Skin of body (tissue), 2 donors: Measurements from ENCODE around the gene NPR3. TPM values are rescaled to one million over a fixed set of nuclear protein-coding genes. Genes with fewer than 3 reads are reported as not detected.

Source experiments
- DNase-seq: peaks from one replicate; lab custom pipeline; 2025; lab: John Stamatoyannopoulos, UW
- total RNA-seq: library from RNA; depleted of rRNA; stranded (reverse); fragments of >200 nt; gene quantifications from one replicate; pipeline ENCODE4 v1.2.3, GENCODE V29; 2014

NPR3 gene
- total RNA-seq, 1 donor from 2014 or later: 33.7 TPM

DNA sequence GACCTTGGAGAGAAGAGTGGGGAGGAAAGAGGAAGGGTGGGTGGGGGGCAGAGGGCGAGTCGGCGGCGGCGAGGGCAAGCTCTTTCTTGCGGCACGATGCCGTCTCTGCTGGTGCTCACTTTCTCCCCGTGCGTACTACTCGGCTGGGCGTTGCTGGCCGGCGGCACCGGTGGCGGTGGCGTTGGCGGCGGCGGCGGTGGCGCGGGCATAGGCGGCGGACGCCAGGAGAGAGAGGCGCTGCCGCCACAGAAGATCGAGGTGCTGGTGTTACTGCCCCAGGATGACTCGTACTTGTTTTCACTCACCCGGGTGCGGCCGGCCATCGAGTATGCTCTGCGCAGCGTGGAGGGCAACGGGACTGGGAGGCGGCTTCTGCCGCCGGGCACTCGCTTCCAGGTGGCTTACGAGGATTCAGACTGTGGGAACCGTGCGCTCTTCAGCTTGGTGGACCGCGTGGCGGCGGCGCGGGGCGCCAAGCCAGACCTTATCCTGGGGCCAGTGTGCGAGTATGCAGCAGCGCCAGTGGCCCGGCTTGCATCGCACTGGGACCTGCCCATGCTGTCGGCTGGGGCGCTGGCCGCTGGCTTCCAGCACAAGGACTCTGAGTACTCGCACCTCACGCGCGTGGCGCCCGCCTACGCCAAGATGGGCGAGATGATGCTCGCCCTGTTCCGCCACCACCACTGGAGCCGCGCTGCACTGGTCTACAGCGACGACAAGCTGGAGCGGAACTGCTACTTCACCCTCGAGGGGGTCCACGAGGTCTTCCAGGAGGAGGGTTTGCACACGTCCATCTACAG, 760 bp downstream of the NPR3 start:
- DNase-seq: no peak

DNA sequence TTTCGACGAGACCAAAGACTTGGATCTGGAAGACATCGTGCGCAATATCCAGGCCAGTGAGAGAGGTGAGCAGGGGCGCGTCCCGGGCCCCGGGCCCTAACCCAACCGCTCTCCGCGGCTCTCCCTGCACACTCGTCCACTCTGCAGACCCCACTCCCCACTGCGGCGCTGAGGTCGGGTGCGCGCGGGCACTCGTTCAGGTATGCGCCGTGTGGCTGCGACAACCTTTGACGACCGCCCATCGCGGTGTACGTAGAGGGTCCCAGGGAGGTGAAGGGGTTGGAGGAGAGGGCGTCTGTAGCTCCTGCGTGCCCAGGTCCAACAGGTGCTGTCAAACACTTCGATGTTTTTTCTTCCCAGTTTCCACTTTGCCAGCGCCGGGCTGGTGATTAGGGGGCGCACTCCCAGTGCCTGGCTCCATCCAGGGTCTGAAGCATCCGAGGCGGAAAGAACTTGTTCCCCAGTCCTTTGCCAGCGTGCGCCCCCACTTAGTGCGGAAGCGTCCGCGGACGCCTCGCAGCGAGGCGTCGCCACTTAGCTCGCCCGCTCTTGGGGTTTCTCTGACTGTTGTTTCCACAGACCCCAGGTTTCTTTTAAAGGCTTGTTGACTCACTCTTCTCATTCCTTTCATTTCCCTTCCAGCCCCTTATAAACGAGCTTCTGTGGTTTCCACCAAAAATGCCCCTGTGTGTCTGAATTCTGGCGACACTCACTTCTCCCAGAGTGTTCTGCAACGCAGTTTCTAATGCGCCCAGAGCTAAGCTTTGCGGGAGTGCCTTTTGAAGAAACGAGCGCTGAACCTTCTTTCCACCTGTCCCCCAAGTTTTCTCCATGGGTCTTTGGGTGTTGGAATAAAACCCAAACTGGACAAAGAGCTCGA, 1.6 kb downstream of the NPR3 start:
- DNase-seq: no peak

DNA sequence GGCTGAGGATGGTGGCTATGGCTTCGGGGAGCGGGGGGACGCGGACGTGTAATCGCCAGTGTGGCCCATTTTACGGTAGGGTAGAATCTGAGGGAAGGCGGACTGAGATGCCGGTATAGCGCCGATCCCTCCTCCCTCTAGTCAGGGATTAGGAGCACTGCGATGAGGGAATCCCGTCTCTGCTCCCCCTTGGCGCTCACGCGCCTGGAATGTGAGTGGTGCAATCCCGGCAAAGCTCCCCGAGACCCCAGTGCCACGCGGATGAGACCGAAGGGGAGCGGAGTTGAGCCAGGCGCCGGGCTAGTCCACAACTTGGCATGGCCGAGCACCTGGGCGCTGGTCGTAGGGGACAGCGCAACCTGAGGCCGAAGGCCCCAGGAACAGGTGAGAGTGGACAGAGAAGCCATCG, 2.2 kb downstream of the NPR3 start:
- no peak for DNase-seq

DNA sequence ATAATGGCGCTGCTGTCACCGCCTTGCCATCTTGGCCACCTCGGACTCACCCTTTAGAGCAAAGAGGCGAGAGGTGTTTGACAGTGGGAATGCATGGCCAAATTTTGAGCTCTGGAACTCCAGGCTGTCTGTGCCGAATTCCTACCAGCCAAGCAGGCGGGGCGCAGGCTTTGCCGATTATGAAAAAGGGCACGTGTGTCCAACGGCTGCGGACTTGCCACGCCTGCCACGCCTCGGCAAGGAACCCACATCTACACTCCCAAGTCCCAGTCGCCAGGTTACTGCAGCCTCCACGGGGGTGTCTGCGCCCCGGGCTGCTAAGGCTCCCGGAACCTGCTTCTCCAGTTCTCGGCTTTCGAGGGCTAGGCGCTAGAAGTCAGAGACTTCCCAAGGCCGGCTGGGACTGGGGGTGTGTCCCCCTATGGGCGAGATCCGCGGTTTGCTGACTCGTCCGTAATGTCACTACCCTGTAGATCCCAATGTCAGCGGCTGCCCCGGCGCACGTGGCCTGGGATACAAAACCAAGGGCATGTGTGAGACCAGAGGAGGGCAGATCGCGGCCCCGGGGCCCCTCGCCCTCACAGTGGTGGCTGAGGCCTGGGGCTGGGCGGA, 2.8 kb downstream of the NPR3 start:
- no peak for DNase-seq

DNA sequence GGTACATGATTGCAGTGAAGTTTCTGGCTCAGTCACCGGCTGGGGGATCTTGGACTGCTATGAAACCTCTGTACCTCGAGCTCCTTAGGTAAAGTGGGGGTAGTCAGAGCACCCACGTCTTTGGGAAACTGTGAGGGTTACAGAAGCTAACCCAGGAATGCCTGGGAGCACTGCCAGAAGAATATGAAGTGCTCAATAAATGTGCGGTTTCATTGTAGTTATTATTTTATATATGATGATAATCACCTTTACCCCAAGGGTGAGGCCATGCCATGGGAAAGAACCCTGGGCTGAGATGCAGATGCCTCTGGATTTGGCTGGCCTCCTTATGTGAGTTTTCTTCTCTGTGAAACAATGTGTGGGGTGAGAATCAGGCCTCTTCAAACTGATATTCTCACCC, 3.7 kb downstream of the NPR3 start:
- no peak for DNase-seq

DNA sequence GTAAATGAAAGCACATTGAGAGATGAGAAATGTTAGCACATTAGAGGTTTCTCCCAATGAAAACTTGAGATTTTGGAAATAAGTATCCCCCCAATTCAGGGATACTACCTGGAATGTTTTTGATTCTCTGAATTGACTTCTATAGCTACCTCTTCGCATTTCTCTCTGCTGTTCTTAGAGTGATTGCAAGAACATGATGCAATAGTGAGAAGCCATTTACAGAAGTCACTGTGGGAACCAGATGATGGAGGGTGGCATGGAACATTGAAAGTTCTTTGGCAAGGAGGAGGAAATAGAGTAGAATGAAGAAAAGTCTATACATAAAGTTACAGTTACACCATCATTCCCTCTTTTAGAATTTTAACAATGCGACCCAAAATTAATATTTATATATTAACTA, 9.2 kb downstream of the NPR3 start:
- no peak for DNase-seq

DNA sequence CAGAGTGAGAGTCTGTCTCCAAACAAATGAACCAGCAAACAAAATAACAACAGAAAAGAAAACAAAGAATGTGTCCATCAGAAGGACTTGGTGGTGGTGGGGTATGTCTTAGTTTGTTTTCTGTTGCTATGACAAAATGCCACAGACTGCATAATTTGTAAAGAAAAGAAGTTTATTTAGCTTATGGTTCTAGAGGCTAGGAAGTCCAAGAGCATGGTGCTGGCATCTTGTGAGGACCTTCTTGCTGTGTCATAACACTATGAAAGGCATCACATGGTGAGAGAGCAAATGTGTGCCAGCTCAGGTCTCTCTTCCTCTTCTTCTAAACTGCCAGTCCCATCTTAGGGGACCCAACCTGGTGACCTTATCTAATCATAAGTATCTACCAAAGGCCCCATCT, 10.5 kb downstream of the NPR3 start:
- DNase-seq: no peak

DNA sequence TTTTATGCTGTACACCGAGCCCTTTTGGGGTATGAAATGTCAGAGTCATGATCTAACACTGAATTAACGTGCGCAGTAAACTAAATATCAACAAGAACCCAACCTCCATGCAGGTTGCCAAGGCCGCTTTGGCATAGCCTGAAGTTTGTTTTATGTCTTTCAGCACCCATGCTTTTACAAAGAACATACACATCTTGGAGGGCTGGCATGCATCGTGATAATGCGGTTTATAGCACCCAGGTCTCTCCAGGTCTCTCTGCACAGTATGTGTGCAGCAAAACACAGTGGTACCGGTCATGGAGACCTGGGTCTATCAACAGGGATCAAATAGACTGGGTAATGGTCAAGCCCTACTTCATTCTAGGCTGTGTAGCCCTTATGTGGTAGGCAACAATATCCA, 11.8 kb downstream of the NPR3 start:
- no peak for DNase-seq

DNA sequence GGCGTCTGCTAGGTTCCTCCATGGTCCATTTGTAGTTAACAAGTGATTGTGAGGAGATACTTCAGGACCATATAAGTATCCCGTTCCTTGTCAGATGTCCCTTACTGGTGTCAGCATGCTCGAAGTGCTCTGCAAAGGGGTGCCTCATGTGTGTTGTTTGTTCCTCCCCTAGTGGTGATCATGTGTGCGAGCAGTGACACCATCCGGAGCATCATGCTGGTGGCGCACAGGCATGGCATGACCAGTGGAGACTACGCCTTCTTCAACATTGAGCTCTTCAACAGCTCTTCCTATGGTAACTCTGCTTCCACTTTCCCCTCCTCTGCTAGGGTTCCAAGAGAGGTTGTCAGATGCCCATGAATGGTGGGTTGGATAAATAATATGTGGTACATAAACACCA, 13.4 kb downstream of the NPR3 start:
- DNase-seq: no peak

DNA sequence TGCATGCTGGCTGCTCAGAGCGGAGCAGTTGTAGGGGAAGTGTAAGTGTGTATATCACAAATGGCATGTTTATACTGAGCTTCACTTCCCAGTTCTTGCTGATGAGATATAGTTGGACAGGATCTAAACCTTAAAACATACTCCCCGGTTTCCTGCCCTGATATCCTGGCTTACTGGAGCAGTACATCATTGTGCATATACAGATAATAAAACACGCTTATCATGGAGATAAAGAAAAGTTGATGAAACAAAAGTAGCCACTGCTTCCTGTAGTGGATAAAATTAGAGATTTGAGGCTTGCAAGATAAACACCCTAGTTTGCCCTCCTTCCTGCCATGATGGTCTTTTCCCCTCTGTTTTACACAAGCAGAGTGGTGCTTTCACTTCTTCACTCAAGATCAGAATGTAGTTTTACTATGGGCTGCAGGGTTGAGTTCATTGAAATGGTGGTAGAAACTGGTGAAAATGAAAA, 15.0 kb downstream of the NPR3 start:
- DNase-seq: no peak

DNA sequence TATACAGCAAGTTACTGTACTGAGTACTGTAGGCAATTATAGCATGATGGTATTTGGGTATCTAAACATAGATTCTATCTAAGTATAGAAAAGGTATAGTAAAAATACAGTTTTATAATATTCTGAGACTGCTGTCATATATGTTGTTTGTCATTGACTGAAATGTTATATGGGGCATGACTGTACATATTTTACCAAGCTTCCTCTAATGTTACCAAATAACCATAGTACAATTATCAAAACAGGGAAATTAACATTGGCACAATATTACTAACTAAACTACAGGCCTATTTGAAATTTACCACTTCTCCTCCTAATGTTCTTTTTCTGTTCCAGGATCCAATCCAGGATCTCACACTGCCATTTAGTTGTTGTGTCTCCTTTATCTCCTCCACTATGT, 18.5 kb downstream of the NPR3 start:
- DNase-seq: no peak

DNA sequence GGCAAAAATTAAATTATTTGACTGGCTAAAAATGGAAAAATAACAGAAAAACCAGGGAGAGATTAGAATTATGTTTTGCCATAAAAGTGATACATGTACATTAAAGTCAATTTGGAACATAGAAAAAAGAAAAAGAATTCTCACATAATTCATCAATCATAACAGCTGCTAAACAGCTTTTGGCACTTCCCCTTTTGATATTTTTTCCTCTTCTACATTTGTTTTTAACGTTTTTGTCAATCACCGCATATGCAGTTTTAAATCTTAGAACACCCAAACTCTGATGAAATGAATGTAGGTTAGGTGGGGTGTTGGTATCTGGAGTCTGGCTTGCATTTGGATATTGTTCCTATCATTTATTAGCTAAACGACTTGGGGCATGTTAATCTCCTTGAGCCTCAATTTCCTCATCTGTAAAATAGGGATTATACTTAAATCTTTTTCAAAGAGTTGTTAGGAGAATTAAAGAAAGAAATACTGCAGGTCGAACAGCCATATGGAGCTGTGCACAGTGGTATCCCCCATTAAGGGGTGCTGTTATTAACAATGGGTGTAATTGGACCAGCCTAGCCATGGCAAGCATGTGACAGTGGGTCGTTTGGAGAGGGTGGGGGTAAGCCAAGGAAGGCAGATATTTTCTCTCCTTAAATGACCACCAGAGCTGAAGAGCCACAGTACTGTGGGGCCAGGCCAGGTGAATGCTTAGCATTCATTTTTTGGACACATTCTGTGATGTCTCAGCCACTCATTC, 22.6 kb downstream of the NPR3 start:
- DNase-seq: no peak

DNA sequence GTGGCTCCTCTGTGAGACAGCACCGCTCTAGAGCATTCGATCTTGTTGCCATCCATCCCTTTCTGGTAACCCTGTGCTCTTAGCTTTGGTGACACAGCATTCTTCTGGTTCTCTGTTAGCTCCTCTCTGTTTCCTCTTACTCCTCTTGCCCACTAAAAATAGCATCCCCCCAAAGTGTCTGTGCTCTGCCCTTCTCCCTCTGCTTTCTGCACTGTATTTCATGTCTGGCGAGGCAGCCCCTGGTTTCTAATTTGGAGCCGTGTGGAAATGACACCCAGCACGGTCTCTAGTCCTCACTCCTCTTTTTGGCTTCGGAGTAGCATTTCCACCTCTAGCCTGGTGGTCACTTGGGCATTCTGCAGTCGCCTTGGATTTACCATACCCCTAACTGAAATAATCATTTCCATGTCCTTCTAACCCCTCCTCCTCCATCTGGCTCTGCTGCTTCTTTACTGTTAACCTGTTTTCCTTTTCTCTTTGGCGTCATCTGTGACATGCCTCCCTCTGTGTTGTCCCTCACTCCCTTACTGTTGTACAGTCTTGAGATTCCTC, 23.8 kb downstream of the NPR3 start:
- DNase-seq: no peak

DNA sequence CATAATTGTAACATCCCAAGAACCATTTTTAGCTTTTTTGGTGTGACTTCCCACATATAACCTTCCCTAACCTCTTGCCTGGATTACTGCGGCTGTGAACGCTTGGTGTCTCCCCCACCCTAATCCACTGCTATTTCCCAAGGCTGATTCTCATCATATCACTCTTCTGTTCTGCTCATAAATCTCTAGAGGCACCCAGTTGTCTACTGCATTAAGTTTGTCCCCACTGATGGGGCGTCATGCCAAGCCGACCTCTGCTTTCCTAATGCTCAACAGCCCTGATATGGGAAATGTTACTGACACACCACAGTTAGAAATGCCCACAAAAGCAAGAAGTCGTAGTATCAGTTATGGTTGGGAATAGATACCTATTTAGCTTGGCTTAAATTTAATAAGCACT, 24.4 kb downstream of the NPR3 start:
- DNase-seq: no peak

DNA sequence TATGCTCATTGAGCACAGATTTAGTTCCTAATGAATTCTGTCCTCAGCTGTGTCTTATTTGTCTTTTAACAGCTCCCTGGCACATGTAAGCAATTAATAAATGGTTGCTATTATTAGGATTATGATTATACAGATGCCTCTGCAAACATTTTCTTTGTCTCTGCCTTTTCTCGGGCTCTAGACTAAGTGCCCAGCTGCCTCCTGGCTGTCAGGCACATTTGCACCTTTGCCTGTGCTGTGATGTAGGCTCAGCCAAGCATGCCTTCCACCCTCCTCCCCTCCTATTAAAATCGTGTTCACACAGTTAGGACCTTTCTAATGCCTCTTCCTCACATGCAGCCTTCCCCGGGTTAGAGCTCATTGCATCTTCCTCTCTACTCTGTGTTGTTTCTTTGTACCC, 25.7 kb downstream of the NPR3 start:
- no peak for DNase-seq

DNA sequence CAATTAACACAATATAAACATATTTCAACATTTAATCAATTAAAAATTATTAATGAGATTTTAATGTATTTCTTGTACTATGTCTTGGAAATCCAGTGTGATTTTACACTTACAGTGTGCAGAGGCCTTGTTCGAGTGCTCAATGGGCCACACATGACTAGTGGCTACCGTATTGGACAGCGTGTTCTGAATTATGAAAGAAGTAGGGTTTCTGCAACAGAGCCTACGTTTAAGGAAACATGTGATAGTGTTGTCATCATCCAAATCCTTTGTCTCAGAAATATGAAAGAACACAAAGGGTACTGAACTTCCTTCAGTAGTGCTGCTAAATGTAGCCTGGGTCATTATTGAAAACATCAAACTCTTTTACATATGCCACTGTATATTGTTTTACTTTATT, 29.5 kb downstream of the NPR3 start:
- no peak for DNase-seq

DNA sequence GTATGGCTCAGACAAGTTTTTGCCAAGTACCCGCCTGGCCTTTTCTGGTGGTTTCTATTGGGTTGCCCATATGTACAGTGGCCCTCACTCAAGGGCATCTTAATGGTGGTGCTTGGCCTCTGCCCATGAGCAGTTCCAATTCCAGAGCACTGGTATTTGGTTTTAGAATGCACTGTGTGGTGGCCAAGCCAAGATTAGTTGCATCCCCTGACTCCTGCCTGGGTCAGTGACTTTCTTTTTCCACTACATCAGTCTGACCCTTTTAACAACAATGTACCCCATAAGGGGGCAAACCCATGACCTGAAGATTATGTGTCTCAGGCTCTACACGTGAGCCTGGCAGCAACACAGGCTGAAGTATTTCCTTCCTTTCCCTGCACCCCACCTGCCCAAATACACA, 34.2 kb downstream of the NPR3 start:
- DNase-seq: no peak

DNA sequence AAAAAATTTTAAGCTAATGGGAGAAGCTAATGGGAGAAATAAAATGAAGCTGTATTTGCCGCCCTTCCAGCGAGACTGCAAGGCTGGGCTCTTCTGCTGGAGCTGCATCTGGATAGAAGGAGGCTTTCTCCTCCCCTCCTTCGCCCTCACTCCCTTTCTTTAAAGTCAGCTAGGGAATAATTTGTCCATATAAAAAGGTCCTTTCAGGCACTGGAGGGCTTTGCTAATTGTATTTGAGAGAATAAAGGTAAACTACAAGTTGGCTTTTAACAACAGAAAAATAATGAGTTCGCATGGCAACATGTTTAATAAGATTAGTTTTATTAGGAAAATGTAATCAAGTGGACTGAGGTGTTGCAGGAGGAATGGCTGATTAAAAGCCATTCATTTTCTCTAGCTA, 41.3 kb downstream of the NPR3 start:
- DNase-seq: no peak

DNA sequence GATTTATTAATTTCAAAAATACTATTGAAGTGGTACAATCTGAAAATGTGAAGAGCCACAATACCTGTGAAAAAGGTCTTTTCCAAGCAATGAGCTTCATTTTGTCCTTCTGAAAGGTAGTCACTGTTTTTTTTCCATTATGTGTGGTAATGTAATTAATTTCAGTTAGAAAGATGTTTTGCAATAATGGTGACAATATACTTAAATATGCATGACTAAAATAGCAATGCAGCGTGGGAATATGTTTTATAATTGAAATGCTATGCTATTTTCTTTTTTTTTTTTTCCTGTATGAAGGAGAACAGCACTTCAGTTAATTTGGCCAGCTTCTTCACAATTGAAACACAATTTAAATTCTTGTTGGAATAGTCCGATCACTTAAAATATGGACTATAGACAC, 41.9 kb downstream of the NPR3 start:
- DNase-seq: no peak

DNA sequence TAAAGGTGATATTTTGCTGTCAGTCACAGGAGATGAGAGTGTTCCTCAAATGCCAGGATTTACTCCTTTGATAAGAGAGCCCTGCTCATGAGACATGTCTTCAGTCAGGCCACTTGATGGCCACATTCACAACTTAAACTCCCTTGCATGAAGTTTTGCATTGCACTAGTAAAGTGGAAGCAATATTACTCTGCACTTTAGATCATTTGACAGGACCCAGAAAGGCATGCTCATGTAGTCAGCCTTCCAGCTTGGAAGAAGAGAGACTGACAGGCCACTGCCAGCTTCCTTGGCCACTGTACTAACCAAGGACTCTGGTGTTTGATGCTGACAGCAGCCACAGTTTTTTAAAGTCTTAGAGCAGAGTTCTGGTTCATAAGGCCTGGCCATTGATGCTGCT, 42.6 kb downstream of the NPR3 start:
- DNase-seq: no peak

DNA sequence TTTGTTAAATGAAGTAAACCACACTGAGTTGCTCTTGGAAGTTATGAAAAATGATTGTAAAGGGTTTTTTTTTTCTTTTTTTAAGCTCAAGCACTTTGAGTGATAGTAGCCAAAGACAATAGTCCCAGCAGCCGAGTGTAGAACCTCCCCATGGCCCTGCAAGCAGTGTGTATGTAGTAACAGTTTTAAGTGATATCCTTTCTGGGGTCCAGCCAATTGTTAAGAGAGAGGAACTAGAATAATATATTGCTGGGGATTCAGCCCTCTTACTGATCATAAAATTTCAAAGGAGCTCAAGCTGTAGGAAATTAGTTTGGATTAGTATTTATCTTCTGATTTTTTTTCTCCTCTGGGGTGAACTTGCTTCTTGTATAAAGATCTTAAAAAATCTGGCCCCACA, 43.2 kb downstream of the NPR3 start:
- DNase-seq: no peak
